ENCODE results near the gene ZNF598.
"Not testable (repeated sequence)": the region's sequence is repeated elsewhere in the genome, so short reads cannot be mapped to it uniquely, and the experiment has no call there.

The ZNF598 gene

DNA sequence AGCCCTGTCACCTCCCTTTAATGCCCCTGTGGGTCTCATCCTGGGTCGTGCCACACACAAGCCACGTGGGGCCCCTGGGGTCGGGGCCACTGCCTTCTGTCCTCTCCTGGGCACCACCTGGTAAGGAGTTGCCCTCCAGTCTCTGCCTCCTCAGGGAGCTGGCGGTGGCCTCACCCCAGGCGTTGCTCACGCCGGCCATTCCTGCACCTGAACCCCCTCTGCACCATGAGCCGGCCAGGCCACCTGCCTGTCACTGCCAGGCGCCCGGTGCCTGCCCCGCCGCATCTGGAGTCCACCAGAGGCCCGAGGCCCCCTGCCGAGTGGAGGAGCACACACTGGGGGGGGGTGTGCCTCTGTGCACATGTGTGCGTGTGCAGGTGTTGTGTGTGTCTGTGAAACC, 27.5 kb upstream of the ZNF598 start:
- ChIA-PET CTCF (no interaction called here), POLR2A (interaction anchor here (0.8 kb wide), 1 partner anchor 118 kb away, joined by 3 read pairs; the partner anchor contains the start of gene TRAF7)
- no peak for DNase-seq (ENCODE audit: extremely low spot score)
- TF ChIP-seq, protein P1, sequence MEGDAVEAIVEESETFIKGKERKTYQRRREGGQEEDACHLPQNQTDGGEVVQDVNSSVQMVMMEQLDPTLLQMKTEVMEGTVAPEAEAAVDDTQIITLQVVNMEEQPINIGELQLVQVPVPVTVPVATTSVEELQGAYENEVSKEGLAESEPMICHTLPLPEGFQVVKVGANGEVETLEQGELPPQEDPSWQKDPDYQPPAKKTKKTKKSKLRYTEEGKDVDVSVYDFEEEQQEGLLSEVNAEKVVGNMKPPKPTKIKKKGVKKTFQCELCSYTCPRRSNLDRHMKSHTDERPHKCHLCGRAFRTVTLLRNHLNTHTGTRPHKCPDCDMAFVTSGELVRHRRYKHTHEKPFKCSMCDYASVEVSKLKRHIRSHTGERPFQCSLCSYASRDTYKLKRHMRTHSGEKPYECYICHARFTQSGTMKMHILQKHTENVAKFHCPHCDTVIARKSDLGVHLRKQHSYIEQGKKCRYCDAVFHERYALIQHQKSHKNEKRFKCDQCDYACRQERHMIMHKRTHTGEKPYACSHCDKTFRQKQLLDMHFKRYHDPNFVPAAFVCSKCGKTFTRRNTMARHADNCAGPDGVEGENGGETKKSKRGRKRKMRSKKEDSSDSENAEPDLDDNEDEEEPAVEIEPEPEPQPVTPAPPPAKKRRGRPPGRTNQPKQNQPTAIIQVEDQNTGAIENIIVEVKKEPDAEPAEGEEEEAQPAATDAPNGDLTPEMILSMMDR (IDR thresholded peaks at IDR 0.05; ENCODE audit: control extremely low read depth, extremely low read depth, low read depth, missing control alignments) = no peak

DNA sequence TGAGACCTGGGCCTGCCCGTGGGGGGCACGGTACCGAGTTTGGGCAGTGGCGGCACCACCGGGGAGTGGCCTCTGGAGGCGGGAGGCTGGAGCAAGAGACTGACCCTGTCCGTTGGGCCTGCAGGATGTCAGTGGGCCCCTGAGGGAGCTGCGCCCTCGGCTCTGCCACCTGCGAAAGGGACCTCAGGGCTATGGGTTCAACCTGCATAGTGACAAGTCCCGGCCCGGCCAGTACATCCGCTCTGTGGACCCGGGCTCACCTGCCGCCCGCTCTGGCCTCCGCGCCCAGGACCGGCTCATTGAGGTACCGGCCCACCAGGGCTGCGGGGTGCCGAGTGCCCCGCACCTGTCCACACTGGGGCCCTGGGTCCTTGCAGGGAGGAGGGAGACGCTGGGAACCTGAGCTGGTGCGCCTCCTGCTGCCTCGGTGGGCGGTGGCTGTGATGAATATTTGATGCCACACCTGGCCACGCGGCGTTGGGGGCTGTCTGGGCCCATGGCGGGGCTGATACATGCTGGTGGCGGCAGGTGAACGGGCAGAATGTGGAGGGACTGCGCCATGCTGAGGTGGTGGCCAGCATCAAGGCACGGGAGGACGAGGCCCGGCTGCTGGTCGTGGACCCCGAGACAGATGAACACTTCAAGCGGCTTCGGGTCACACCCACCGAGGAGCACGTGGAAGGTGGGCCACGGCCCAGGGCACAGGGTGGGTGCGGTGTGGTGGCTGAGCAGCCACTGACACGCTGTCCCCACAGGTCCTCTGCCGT, 26.8 kb upstream of the ZNF598 start:
- DNase-seq (ENCODE audit: extremely low spot score) = no peak
- TF ChIP-seq, protein P1 (IDR thresholded peaks at IDR 0.05; ENCODE audit: control extremely low read depth, extremely low read depth, low read depth, missing control alignments) = no peak
- POLR2A ChIA-PET = interaction anchor here (0.8 kb wide), 1 partner anchor 119 kb away, joined by 3 read pairs; the partner anchor contains the start of gene TRAF7
- CTCF ChIA-PET = interaction anchor here (1.4 kb wide), 1 partner anchor 12 kb away, joined by 3 read pairs; no protein-coding TSS in a partner anchor

DNA sequence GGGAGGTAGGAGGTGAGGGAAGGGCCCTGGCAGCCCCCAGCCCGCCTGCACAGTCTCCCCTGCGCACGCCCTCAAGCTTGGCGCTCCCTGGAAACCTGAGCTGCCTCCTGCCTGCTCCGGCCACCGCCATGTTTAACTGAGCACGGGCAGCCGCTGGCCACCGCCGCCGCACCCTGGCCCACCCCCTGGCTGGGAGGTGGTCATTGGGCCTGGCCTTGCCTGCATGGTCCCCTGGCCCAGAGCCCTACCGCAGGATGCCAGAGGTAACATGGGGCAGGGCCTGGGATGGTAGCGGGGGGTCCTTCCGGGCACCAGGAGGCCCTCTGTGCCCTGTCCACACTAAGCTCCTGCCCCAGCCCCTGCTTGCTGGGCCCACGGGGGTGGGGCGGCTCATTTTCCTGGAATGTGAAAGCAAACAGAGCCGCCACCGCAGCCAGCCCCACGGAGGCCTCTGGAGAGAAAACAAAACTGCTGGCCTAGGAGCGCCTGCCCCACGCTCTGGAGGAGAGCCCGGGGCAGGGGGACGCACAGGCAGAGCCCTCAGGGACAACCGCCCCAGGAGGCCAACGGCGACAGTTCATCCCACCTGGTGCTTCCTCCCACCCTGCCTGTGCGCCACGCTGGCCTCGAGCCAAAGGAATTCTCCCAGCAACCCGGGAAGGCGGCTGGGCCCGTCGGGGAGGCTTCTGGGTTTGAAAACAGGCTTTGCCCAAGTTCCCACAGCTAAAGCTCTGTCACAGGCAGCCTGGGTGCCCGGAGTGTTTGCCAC, 26.0 kb upstream of the ZNF598 start:
- TF ChIP-seq, protein P1 (IDR thresholded peaks at IDR 0.05; ENCODE audit: control extremely low read depth, extremely low read depth, low read depth, missing control alignments) = no peak
- DNase-seq (ENCODE audit: extremely low spot score) = no peak
- ChIA-PET POLR2A (interaction anchor here (0.6 kb wide), 1 partner anchor 119 kb away, joined by 5 read pairs; the partner anchor contains the start of gene TRAF7), CTCF (interaction anchor here (1.4 kb wide), 1 partner anchor 12 kb away, joined by 3 read pairs; no protein-coding TSS in a partner anchor)

DNA sequence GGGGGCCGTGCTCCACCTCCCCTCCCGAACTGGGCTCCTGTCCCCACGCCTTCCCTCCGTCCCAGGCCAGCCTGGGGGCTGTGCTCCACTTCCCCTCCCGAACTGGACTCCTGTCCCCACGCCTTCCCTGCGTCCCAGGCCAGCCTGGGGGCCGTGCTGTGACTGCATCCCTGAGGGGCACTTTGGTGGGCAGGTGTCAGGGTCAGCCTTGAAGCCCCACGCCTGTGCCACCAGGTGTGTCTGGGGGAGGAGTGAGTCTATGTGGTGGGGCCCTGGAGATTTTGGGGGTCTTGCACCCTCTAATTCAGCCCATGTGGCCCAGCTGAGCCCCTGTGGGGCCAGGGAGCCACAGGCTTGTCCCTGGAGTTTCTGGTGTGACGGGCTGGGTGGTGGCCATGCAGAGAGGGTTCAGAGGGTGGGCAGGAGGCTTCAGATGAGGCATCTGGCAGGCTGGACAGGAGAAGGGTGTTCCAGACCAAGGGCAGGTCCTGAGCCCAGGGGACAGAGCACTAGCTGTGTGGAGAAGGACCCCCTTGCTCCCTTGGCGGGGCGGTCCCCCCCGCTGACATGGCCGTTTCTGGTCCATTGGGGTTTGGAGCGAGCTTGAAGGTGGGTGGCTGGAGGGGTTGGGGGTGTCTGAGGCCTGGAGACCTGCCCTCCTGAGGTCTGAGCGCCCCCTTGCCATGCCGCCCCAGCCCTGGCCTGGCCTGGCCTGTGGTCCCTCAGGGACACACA, 25.2 kb upstream of the ZNF598 start:
- POLR2A ChIA-PET = interaction anchor here (0.6 kb wide), 1 partner anchor 120 kb away, joined by 5 read pairs; the partner anchor contains the start of gene TRAF7

DNA sequence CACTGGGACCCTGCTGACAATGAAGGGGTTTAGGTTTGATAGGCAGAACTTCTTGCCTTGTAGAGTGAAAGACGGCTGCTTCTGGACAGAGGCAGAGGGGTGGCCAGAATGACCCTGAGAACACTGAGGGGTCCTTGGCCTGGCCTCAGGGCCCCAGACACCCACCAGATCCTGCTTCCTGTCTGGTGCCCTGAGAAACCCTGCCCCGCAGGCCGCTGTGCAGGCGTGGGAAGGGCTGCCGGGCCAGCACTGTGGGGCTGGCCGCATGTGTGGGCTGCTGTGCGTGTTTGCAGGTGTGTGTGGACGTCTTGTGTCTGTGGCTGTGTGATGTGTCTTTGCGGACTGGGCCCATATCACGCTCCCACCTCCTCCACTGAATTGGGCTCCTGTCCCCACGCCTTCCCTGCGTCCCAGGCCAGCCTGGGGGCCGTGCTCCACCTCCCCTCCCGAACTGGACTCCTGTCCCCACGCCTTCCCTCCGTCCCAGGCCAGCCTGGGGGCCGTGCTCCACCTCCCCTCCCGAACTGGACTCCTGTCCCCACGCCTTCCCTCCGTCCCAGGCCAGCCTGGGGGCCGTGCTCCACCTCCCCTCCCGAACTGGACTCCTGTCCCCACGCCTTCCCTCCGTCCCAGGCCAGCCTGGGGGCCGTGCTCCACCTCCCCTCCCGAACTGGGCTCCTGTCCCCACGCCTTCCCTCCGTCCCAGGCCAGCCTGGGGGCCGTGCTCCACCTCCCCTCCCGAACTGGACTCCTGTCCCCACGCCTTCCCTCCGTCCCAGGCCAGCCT, 24.5 kb upstream of the ZNF598 start:
- POLR2A ChIA-PET = interaction anchor here (1.1 kb wide), 1 partner anchor 121 kb away, joined by 4 read pairs; the partner anchor contains the start of gene TRAF7
- DNase-seq (ENCODE audit: extremely low spot score); CTCF ChIA-PET: not testable (repeated sequence)

More for the DNA sequence above, 25.2 kb upstream of the ZNF598 start:
- CTCF ChIA-PET = no interaction called here
- TF ChIP-seq, protein P1 (IDR thresholded peaks at IDR 0.05; ENCODE audit: control extremely low read depth, extremely low read depth, low read depth, missing control alignments) = no peak
- DNase-seq (ENCODE audit: extremely low spot score) = no peak
